ENCODE results near the gene SULT1A2.
"Not testable (repeated sequence)": the region's sequence is repeated elsewhere in the genome, so short reads cannot be mapped to it uniquely, and the experiment has no call there.

- TF ChIP-seq CTCF (IDR thresholded peaks at IDR 0.05); REST (IDR thresholded peaks at IDR 0.05; ENCODE audit: insufficient read depth in 1 of 2, low read depth in 2 of 2, low read length in 1 of 2); TCF7L2 (IDR thresholded peaks at IDR 0.05; ENCODE audit: low read depth, low read length); SIN3A (IDR thresholded peaks at IDR 0.05; ENCODE audit: borderline replicate concordance, insufficient read depth, low read depth, low read length): not testable (repeated sequence)
Measured at GRCh38 chr16:28602062-28602461, 5.2 kb upstream of the SULT1A2 start.

Measured in Panc1 (cell line).